HG03135 (cell line): Measurements from ENCODE around the gene CEP63.

Experiments
- ATAC-seq: cut with Tn5 transposase; IDR thresholded peaks from one replicate; pipeline ENCODE4 v1.9.1; 2021; ENCODE audit warnings: mild to moderate bottlenecking, moderate library complexity; ENCODE audit not compliant: unreplicated experiment

The CEP63 gene

DNA sequence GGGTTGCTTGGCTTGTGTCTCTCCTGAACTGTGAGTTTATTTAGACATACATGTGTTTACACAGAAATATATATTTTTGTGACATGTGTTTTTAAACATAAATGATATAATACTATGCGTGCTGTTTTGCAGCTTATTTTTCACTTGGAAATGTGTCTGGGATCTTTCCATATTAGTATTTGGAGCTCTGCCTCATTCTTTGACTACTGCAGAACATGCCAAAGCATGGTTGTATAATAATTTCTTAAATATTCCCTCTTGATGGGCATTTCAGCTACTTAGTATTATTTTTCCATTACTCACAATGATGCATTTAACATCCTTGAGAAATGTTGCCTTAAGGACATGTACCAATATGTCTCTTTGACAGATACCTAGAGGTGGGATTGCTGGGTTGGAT, 19.5 kb upstream of the CEP63 start:
- no peak for ATAC-seq

DNA sequence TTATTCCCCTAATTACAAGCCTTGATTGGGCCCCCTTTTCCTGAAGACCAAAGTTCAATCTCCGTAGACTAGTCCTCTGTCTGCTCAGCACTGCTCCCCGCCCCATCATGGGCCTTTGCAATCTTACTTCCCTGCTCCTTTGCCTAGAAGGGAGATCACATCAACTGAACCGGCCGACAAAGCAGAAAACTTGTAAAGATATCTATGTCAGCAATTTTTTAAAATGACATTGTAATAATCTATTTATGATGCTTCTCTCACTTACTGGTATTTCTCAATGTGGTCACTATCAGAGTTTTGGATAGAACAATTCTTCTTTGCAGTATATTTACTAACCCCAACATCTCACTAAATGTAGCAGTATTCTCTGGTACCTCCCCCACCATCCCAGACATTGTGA, 17.3 kb upstream of the CEP63 start:
- no peak for ATAC-seq

DNA sequence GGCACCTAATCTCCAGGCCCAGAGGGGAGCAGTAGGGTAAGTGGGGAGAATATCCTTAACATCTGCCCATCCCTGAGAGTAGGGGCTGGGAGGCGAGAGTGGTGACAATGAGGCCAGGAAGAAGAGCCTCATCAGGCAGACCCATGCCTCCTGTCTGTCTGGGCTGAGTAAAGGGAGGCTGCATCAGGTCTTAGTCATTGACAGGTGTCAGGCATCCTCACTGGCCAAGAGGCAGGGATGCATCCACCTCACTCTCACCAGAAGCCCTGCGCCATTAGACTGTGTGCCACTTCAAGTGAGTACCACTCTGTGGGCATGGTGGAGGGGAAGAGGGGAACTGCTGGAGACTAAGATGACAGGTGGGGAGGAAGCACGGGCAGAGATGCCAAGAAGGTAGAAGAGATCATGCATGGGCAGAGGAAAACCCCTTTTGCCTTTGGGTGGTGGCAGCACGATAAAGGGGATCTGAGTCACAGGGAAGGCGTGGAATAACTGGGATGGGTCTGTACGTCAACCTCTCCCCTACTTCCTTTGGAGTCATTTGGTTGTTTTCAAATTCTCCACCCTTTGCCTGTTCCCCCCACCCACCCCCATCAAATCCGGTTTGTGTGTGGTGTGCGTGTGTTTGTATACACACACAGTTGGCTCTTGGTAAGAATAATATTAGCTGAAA, 14.2 kb upstream of the CEP63 start:
- no peak for ATAC-seq

DNA sequence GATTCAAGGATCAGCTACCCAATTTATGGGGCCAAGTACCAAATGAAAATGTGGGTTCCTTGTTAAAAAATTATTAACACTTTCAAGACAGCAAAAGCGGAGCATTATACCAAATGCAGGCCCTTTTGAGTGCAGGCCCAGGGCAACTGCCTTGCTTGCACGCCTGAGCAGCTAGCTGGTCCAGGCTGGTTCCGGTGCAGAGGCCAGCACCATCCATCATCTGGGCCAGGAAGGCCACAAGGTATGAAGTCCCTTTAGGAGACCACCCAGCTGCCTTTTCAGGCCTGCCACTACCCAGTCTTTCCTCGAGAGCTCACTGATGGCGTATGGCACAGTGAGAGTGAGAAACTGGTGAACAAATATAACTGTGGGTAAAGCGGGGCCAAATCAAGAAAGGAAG, 13.0 kb upstream of the CEP63 start:
- no peak for ATAC-seq

DNA sequence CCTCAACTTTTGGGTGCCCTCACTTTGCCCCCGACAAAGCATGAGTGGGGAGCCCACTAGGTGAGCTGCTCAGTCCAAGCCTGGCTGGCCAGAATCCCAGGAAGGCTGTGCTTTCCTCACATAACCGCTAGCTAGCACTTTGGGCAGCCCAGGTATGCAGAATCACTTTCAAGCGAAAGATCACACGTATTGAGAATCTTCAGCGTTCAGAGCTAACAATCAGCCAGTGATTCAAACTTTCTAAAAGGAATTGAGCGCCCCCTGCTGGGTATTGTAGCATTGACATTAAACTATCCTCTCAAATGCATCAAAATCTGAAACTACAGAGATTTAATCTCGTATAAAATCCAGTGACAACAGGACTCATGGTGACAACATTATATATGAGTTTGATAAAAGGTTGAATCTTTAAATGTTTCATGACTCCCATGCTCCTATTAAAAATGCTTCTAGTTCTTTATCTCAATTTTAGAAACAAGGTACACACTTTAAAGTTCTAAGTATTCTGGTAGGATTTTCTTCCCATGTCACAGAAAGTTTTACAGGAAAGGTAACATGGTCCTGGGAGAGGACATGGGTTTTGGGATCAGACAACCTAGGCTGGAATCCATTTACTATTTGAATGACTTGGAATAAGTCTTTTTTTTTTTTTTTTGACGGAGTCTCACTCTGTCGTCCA, 11.8 kb upstream of the CEP63 start:
- no peak for ATAC-seq

DNA sequence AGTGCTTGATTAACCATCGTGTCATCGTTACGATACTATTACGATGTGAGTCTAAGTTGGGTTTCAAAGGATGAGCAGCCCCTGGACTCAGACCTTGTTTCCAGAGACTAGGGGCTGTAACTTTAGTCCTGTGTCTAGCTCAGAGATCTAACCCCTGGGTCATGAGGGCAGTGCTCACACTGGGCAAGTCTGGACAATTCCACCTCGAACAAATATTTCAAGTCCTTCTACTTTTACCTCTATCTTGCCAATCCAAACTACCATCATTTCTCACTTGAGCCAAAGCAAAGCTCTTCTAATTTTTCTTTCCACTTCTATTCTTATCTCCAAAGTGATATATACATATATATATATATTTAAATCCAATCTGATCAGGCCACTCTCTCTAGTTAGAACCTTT, 10.9 kb upstream of the CEP63 start:
- no peak for ATAC-seq

DNA sequence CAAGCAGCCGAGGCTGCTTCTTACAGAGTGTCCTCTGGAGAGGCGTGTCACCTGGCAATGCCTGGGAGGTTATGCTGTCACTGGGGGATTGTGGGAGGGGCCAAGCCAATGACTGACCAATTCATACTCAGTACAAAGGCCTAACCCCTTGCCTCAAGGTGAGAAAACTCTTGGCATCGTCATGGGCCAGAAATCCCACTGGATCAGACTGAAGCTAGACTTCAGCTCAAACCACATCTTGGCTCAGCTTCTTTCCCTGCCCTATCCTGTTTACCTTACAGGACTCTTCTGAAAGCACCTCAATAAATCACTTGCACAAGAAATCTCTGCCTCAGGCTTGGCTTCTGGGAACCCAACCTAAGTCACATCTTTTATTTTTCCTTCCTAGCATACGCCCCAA, 9.6 kb upstream of the CEP63 start:
- ATAC-seq = no peak

DNA sequence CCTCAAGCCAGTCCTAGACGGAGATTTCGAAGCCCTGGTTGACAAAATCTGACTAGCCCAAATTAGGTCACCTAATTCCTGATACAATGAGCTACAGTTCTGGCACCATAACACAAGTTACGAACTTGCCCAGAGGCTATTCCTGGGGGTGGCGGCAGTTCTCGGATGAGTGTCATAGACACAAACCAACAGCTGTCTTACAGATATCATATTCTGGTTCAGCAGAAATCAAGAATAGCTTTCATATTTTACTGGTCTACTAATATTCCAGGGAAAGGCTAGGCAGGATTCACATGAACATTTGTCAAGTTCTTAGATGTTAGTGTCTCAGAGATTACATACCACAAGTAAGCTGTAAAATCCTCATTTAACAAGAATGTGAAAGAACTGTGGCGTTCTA, 8.9 kb upstream of the CEP63 start:
- ATAC-seq = no peak

DNA sequence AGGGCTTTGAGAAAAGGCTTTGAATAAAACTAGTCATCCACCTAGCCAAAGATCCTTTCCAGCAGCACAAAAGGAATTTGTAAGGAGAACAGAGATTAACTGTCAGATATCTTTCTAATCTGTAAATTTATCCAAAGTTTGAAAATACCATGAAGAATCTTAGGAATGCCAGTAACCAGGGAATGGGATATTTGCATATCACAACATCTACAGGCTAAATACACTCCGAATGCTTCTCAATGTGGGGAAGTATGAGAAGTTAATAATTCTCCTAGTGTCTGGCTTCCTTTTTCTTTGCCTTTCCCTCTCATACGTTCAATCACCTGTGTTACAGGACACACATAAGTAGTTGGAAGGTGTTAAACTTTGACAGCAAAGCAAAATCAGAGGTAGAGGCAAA, 7.9 kb upstream of the CEP63 start:
- no peak for ATAC-seq

DNA sequence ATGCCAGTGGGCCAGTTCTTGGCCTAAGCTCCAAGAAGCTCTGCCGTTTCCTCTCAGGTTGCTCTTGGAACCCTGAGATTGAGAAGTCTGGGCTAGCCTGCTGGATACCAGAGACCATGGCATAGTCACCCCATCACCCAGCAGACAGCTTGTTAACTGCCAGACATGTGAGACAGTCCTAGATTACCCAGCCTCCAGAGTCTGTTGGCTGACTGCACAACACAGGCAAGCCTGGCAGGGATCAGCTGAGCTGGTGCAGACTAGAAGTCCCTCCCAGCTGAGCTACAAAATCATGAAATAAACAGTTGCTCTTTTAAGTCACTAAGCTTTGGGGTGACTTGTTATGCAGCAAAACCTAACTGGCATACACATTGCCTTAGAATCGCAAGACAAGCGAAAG, 5.3 kb upstream of the CEP63 start:
- ATAC-seq = no peak

DNA sequence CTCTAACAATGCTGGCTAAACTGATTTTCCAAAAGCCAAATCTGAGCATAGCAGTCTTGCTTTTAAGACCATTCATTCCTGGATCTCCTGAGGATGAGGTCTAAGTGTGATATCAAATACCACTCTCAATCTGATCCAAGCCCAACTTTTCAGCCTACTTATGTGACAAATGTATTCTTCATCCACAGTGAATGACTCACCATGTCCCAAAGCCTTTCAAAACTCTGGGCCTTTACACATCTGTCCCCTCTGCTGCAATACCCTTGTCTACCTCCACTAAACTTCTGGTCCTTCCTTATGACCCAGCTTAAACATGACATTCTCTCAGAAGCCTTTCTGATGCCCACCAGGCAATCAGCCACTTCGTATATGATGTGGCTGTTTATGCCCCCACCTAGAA, 4.7 kb upstream of the CEP63 start:
- no peak for ATAC-seq

DNA sequence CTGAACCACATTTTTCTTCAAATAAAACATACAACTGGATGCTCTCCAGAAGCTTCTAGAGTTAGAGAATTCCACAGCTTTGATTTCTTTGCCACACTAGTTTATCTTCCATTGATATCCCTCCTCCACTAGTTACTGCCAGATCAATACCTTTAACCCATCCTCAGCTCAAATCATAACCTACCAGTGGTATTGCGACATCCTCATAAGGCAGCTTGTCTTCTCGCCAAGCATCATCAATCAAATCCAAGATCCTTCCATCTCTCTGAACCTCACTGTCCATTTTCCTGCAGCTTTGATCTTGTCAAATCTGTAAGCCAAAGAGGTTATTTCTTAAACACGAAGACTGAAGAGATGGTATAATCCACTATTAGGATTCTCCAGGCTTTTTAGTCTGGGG, 3.2 kb upstream of the CEP63 start:
- ATAC-seq = no peak

DNA sequence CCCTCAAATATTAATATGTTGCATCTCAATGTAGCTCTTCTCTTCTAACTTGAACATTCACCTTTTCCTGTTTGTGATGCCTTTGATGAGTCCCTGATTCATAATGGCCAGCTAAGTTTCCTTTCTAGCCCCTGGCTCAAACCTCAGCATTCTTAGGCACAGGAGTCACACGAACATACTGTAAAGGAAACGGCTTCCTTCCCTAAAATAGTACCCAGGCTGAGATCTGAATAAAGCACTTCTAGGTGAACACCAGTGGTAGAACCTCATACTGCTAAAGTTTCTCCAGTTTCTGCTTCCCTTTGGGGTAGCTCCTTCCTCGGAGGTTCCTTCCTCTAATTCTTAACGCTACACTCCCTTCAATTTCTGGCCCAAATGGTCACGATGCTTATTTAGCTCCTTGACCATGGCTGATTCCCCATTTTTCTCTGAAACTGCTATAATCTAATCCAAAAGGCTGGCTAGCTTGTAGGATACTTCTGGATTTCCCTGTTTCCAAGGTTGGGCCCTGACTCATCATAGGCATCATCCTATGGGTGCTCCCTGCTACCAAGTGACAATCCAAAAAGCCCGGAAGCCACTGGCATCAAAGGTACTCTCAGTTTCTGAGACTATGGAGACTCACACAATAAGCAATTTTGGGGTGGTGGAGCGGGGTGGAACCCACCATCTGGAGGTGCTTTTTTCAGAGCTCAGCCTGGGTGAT, 2.5 kb upstream of the CEP63 start:
- no peak for ATAC-seq

DNA sequence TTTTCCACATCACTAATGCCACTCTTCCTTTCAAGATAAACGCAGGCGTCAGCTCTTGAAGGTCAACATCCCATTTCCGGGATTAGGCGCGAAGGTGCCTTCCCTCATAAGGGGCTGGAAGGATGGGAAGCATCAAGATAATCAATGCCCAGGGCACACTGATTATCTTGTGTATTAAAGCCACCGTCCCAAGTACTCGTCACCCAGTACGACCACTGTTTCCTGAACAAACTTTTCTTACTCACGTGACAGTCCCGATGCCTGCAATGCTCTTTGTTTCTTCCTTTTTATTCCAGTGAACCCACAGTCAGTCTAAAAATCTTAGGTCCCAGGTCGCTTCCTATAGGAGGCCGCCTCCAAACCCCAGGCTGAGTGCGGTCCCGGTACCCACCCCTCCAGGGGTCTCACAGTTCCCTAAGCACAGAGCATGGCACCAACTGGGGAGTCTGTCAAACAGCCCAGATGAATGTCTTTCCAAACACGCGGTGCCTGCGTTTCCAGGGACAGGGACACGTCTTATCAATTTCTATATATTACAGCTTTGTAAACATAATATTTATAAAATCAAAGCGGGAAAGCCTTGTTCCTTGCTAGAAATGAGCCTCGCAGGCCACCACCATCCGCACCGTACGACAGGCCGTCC, 661 bp upstream of the CEP63 start:
- peak; percentile 2 for ATAC-seq

DNA sequence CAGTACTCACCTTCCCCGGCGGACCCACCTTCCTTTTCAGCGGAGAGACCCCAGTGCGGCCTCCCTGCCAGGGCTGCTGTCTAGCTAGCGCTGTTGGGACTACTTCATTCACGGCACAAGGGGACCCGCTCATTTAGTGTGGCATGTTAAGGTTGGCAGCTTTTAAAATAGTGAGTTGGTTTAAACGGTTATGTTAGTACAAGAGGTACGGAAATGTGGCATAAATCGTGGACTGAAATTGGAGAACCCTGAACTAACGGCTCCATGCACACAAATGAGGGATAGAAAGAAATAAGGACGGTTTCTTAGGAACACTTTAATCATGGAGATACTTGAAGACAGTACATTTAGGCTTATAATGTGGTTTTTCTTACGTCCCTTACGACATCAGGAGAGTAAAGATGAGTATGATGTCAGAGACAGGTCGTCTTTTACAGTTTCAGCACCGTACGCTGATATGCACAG, 752 bp downstream of the CEP63 start:
- peak; percentile 4 for ATAC-seq

DNA sequence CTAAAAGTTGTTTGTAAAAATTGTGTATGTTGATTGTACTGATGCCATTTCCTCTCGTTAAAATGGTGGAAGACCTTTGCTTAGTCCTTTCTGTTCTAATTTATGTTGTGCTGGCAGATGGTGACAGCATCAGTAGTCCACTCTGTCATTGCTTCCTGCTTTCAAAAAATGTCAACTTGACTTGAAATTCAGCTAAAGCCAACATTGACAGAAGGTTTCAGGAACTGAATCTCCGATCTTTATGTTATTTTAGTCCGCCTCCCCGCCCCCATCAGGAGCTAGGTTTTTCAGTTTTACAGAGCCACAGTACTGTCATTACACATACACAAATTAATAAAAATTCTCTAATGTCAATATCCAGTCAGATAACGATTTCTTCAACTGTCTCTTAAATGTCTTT, 1.5 kb downstream of the CEP63 start:
- ATAC-seq = no peak

DNA sequence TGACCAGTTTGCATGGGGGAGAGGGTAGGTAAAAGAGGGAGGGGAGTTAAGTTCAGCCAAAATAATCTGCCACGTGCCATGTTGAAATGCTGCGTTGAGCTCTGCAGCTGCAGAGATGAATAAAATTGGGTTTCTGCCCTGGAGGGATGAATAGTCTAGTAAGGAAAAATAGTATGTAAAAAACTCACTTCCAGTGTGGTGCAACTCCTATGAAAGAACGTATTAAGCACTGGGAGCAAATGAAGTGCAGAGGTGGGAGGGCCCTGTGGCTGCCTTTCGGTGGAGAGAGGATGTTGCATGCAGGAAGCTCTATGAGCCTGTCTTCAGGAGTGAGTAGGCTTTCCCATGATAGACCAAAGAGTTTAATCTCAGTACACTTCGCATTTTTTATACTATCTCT, 8.6 kb downstream of the CEP63 start:
- no peak for ATAC-seq

DNA sequence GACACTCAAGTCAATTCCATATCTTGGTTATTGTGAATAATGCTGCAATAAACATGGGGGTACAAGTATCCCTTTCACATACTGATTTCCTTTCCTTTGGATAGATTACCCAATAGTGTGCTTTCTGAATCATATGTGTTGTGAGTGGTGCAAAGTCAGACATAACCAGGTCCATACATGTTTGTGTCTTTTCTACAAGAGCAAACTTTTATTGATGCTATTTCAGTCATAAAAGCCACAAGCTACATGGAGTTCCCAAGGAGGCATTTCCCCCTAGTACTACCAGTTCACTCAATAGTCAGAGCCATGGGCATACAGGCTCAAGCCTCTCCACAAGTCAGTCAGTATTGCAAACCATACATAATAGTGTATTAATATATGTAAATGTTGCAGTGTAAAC, 10.1 kb downstream of the CEP63 start:
- ATAC-seq = no peak

DNA sequence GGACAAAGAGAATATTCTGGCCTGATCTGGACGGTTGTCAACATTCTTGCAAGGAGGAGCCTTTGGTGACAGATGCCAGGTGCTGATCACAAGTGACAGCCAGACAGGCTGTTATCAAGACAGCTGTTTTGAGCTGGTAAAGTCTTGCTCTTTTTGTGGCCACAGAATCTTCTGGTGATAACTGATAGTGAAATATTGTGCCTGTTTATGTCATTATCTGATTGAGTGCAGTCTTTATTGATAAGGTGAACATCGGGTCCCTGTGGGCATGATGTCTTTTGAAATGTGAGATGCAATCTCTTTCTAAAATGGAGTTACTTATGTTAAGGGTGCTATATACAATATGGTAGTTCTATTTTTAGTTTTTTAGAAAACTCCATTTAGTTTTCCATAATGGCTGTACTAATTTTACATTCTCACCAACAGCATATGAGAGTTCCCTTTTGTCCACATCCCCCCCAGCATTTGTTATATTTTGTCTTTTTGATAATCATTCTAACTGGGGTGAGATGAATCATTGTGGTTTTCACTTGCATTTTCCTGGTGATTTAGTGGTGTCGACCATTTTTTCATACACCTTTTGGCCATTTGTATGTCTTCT, 10.7 kb downstream of the CEP63 start:
- no peak for ATAC-seq

DNA sequence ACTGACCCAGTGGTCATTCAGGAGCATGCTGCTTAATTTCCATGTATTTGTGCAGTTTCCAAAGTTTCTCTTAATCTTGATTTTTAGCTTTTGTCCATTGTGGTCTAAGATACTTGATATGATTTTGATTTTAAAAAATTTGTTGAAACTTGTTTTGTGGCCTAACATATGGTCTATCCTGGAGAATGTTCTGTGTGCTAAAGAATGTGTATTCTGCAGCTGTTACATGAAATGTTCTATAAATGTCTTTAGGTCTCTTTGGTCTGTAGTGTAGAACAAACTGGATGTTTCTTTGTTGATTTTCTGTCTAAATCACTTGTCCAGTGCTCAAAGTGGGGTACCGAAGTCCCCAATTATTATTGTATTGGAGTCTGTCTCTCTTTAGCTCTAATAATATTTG, 17.4 kb downstream of the CEP63 start:
- no peak for ATAC-seq

DNA sequence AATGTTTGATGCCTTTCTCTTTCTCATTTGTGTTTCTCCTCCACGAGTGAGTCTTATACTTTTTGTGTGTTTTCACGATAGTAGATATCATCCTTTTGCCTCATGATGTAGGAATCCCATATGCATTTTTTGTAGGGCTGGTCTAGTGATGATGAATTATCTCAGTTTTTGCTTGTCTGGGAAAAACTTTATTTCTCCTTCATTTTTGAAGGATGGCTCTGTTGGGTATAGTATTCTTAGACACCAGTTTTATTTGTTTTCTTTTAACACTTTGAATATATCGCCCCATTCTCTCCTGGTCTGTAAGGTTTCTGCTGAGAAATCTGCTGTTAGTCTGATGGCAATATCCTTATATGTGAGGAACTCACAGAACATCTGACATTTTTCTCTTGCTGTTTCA, 18.3 kb downstream of the CEP63 start:
- no peak for ATAC-seq
